ENCODE measurements around the gene GLCCI1.

DNA sequence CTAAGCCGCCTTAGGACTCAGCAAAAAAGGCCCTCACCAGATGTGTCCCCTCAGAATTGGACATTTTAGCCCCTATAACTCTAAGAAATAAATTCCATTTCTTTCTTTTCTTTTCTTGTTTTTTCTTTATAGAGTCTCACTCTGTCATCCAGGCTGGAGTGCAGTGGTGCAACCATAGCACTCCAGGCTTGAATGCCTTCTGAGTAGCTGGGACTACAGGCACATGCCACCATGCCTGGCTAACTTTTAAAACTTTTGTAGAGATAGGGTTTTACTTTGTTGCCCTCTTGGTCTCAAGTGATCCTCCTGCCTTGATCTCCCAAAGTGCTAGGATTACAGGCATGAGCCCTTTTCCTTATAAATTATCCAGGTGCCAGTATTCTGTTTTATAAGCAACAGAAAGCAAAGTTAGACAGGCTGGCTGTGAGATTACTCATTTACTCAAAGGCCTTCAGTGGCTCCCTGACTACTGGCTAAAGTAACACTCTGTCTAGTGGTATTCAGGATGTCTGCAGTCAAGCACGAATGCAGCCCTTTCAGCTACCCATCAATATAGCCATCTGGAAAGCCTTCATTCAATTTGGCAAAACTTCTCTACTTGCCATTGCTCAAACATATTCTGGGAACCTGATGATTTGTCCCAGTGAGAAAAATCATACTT is 164.7 kb downstream of the GLCCI1 start:
- no peak for TF ChIP-seq CTCF (IDR thresholded peaks at IDR 0.05; ENCODE audit: insufficient read depth, low read length, poor library complexity, severe bottlenecking)
- TF ChIP-seq EZH2phosphoT487 (conservative IDR thresholded peaks at IDR 0.05; ENCODE audit: low read length): no peak
